BJ (cell line): ENCODE measurements around the gene CDKN2B. TPM values are rescaled to one million over a fixed set of nuclear protein-coding genes. Genes with fewer than 3 reads are reported as not detected.
A peak's percentile ranks its signal among the peaks of the same experiment; 100 is the strongest.
"Not testable (repeated sequence)": the region's sequence is repeated elsewhere in the genome, so short reads cannot be mapped to it uniquely, and the experiment has no call there.

Experiments used
- CTCF ChIA-PET: fragments of 350-600 bp; formaldehyde crosslinking; extraction: SDS; loops from one replicate; lab custom pipeline; 2021; ENCODE audit warnings: antibody characterized with exemption, inconsistent platforms; lab: Yijun Ruan, JAX
- POLR2A ChIA-PET: fragments of 300-600 bp; sonication (Branson Sonifier 250); formaldehyde crosslinking; extraction: SDS; loops from one replicate; lab custom pipeline; 2021; ENCODE audit warnings: antibody characterized with exemption; lab: Charles Lee
- DNase-seq: peaks from one replicate; pipeline ENCODE4 v3.0.0-alpha.2; 2011; ENCODE audit warnings: low read depth
- H3K27me3 ChIP-seq: 2 replicates; pipeline ENCODE4 v1.6.0; 2011; ENCODE audit warnings: low read length; ENCODE audit not compliant: control insufficient read depth, insufficient read depth
- H3K36me3 ChIP-seq: 2 replicates; pipeline ENCODE4 v1.5.1; 2011; ENCODE audit warnings: low read length; ENCODE audit not compliant: control insufficient read depth, insufficient read depth
- H3K4me3 ChIP-seq: 2 replicates; pipeline ENCODE4 v1.5.1; 2011; ENCODE audit warnings: low read depth, mild to moderate bottlenecking, control low read depth, low read length
- CTCF ChIP-seq: IDR thresholded peaks from 2 replicates; pipeline ENCODE4 v1.5.1; 2011; ENCODE audit warnings: low read depth, mild to moderate bottlenecking, control low read depth, inconsistent platforms, low read length, moderate library complexity; ENCODE audit not compliant: insufficient read depth
- polyA plus RNA-seq: library from polyadenylated mRNA; depleted of rRNA; stranded (reverse); fragments of >200 nt; gene quantifications from 2 replicates; pipeline ENCODE4 v1.2.3, GENCODE V29; 2011; rRNA removed
- small RNA-seq: library from RNA; depleted of rRNA; stranded (forward); fragments of <200 nt; gene quantifications from one replicate; pipeline ENCODE3, GENCODE V24; 2012; ENCODE audit warnings: low replicate concordance, low read depth; ENCODE audit not compliant: insufficient read length

The CDKN2B gene
- polyA plus RNA-seq, 1 experiment, result 5.2 TPM

DNA sequence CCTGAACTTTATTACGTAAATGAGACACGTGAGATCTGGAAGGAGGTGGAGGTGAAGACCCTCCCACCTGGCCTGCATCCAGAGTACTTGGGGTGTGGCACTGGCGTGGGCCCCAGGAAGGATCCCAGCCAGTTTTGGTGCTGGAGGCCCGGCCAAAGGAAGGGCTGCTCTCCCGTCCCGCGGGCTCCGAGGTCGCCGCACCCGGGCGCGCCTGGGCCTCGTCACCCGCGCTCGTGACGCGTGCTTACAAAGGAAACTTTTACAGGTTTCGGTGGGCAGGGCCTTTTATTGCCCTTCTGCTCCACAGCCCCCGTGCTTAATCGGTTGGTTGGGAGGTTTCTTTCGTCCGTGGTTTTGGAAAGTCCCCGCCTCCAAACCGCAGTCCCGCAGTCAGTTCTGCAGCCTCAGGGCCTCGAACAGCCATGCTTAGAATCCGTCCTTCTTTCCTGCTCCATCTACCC, 44.1 kb downstream of the CDKN2B start:
- CTCF ChIA-PET, result interaction anchor here (1.5 kb wide), 1 partner anchor 10 kb away, joined by 5 read pairs; no protein-coding TSS in a partner anchor
- no peak for TF ChIP-seq CTCF
- H3K4me3 ChIP-seq, result peak overlapping the region; percentile 30
- peaks cover 31% of the 10 kb centered on the region for H3K27me3 ChIP-seq
- no peak for DNase-seq
- POLR2A ChIA-PET, result no interaction called here
- H3K36me3 ChIP-seq, result no peaks in the 10 kb centered on the region

GRCh38 chr9:21961569-21961968, 47.5 kb downstream of the CDKN2B start:
- no peak for DNase-seq
- no peak overlapping the region for H3K4me3 ChIP-seq
- POLR2A ChIA-PET, result no interaction called here
- TF ChIP-seq CTCF, result no peak
- peaks cover 10% of the 10 kb centered on the region for H3K27me3 ChIP-seq
- no peaks in the 10 kb centered on the region for H3K36me3 ChIP-seq
- CTCF ChIA-PET, result interaction anchor here (1.1 kb wide), 1 partner anchor 145 kb away, joined by 3 read pairs; no protein-coding TSS in a partner anchor

GRCh38 chr9:21959268-21959667, 49.8 kb downstream of the CDKN2B start:
- DNase-seq, CTCF ChIA-PET, H3K4me3 ChIP-seq, H3K36me3 ChIP-seq, H3K27me3 ChIP-seq, POLR2A ChIA-PET: not testable (repeated sequence)

DNA sequence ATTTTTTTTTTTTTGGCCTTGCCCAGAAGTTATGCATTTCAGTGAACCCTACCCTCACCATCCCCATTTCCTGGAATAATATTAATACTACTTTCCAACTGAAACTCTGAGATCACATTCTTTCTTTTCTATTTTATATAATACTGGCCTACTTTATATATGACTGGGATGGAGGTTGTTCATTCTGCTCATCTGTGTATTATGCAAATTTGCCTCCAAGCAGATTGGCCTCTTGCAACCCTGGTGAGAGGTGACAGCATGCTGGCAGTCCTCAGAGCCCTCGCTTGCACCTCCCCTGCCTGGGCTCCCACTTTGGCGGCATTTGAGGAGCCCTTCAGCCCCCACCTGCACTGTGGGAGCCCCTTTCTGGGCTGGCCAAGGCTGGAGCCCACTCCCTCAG, 50.3 kb downstream of the CDKN2B start:
- DNase-seq, result no peak
- no peaks in the 10 kb centered on the region for H3K36me3 ChIP-seq
- H3K27me3 ChIP-seq, result no peaks in the 10 kb centered on the region; the same call in none of the 2 replicates
- no peak overlapping the region for H3K4me3 ChIP-seq
- ChIA-PET POLR2A (no interaction called here), CTCF (no interaction called here)
- TF ChIP-seq CTCF, result no peak

Small RNA genes within 50 kb of the gene (small RNA-seq; reads per million reads assigned to genes)
- not detected for gene RF02045

Other genes with a start within 250 kb of the CDKN2B start
- gene MTAP, start 206.7 kb downstream of the CDKN2B start, polyA plus RNA-seq, result 14.2 and 18.2 TPM in 2 replicates
- 15.2 and 20.0 TPM in 2 replicates for gene CDKN2A, start 14.9 kb downstream of the CDKN2B start, polyA plus RNA-seq
- 0.59 and 1.1 TPM in 2 replicates for gene CDKN2B-AS1, start 14.5 kb downstream of the CDKN2B start, polyA plus RNA-seq